GM12865 (cell line): ENCODE data around the gene PAX2.

Source experiments
- DNase-seq: peaks from one replicate; pipeline ENCODE4 v3.0.0; 2010; ENCODE audit warnings: low read depth
- H3K4me3 ChIP-seq: 2 replicates; pipeline ENCODE4 v1.5.1; 2011; ENCODE audit warnings: mild to moderate bottlenecking, low read depth, low read length, control low read depth
- TF ChIP-seq, protein P1 (sequence below): IDR thresholded peaks from 2 replicates; pipeline ENCODE4 v1.5.1; 2011; ENCODE audit warnings: low read length, control low read depth, low read depth, inconsistent platforms; ENCODE audit not compliant: insufficient read depth; ENCODE audit errors: missing control alignments

Gene PAX2

GRCh38 chr10:100724531-100725027, 20.8 kb upstream of the PAX2 start:
- no peak for DNase-seq
- TF ChIP-seq, protein P1, sequence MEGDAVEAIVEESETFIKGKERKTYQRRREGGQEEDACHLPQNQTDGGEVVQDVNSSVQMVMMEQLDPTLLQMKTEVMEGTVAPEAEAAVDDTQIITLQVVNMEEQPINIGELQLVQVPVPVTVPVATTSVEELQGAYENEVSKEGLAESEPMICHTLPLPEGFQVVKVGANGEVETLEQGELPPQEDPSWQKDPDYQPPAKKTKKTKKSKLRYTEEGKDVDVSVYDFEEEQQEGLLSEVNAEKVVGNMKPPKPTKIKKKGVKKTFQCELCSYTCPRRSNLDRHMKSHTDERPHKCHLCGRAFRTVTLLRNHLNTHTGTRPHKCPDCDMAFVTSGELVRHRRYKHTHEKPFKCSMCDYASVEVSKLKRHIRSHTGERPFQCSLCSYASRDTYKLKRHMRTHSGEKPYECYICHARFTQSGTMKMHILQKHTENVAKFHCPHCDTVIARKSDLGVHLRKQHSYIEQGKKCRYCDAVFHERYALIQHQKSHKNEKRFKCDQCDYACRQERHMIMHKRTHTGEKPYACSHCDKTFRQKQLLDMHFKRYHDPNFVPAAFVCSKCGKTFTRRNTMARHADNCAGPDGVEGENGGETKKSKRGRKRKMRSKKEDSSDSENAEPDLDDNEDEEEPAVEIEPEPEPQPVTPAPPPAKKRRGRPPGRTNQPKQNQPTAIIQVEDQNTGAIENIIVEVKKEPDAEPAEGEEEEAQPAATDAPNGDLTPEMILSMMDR, result no peak
- H3K4me3 ChIP-seq, result no peak overlapping the region

- DNase-seq, result no peak
- TF ChIP-seq, protein P1, result no peak
- no peak overlapping the region for H3K4me3 ChIP-seq
These were observed 20.3 kb upstream of the PAX2 start for GRCh38 chr10:100725071-100725471.

DNA sequence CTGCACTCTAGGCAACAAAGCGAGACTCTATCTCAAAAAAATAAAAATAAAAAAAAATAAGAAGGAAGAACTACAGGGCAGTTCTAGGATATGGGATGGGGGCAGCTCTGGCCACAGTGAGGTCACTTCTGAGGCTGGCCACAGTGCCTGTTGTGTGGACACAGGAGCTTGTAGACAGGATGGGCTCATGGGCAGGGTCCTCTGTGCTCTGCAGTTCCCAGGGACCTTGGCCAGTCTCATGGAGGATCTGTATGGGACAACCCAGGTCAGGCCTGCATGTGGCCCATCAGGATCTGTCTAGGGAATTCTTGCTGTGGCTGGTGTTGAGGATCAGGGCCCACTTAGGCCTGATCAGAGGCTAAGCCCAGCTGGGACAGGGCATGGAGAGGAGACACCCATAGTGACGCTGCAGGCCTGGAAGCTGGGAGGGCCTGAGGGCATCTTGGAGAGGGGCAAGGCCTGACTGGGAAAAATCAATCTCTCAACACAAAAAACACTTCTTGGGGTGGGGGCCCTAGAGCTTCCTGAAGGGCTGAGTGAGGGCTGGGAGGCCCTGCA, 19.4 kb upstream of the PAX2 start:
- TF ChIP-seq, protein P1, result no peak
- no peak overlapping the region for H3K4me3 ChIP-seq
- DNase-seq, result no peak

DNA sequence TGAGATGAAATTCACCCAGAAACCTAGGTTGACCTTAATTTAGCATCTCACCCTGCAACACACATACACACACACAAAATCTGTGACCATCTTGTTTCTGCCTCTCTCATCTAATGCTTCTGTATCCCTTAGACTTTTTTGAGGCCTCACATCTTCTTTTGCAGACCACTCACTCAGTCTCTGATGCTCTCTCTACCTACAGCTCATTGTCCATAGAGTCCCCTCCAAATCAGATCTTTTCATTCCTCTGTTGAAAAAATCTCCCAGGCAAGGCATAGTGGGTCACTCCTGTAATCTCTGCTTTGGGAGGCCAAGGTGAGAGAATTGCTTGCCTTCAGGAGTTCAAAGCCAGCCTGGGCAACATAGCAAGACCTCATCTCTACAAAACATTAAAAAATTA, 17.6 kb upstream of the PAX2 start:
- H3K4me3 ChIP-seq, result no peak overlapping the region
- no peak for DNase-seq
- TF ChIP-seq, protein P1, result no peak

DNA sequence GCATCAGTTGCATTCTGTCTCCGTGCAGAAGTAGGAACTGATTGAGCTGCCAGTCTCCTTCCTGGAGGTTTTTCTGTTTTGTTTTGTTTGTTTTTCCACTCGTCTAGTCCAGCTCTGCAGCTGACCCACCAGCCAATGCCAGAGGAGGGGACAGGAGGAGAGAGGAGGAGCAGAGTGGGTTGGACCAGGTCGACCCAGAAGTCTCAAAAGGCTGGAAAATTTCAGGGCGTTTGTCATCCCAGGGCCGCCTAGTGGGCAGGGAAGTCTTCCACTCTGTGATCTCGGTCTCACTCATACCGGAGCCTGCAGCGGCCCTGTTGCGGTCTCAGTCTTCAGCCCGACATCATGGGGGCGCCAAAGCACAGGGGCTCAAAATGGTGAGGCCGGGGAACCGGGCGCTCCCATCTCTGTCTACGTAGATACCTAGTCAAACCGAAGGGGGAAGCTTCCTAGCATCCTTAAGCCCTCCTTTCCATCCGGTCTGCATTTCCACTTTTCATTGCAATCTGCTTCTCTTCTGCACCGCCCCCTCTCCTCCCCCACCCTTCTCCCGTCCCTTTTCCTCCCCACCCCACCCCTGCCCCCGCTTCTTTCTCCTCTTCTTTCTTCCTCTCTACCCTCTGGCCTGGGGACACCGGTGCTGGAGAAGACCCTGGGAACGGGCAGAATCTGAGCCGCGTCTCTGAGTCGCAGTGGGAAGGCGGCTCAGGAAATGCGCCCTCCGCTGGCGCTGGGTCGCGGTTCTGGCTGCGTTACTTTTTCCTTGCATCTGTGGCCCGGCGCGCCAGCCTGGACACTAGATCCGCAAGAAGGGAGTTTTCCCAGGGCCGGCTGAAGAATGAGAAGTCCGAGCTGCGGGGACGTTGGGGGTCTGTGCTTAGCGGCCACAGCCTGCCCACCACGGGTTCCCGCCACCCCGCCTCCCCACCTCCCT, 16.2 kb upstream of the PAX2 start:
- peak; percentile 41 for DNase-seq
- no peak overlapping the region for H3K4me3 ChIP-seq
- TF ChIP-seq, protein P1, result peak; percentile 34

- TF ChIP-seq, protein P1, result no peak
- peak overlapping the region; percentile 34 for H3K4me3 ChIP-seq
- no peak for DNase-seq
These were observed 15.3 kb upstream of the PAX2 start for GRCh38 chr10:100729862-100730724.
